CD4-positive, alpha-beta T cell treated with Interleukin-17A for 4 hours (primary cell): Measurements from ENCODE around the gene ZFP92.
"Not testable (repeated sequence)": the region's sequence is repeated elsewhere in the genome, so short reads cannot be mapped to it uniquely, and the experiment has no call there.

Experiments
- DNase-seq: peaks from one replicate; pipeline ENCODE4 v3.0.0-alpha.2; 2020; ENCODE audit warnings: mixed read lengths

Gene ZFP92

GRCh38 chrX:153387987-153388721, 23.1 kb upstream of the ZFP92 start:
- no peak for DNase-seq

- no peak for DNase-seq
Observed at GRCh38 chrX:153388722-153389459, 22.4 kb upstream of the ZFP92 start.

- DNase-seq = not testable (repeated sequence)
Observed at GRCh38 chrX:153389460-153389768, 21.9 kb upstream of the ZFP92 start.

- no peak for DNase-seq
Observed at GRCh38 chrX:153392642-153393321, 18.5 kb upstream of the ZFP92 start.

GRCh38 chrX:153394612-153395011, 16.7 kb upstream of the ZFP92 start:
- DNase-seq = no peak

- DNase-seq = no peak
Observed at GRCh38 chrX:153395613-153396319, 15.5 kb upstream of the ZFP92 start.

- no peak for DNase-seq
Observed at GRCh38 chrX:153396320-153397195, 14.7 kb upstream of the ZFP92 start.

GRCh38 chrX:153397256-153397960, 13.9 kb upstream of the ZFP92 start:
- DNase-seq = no peak

GRCh38 chrX:153398275-153398960, 12.9 kb upstream of the ZFP92 start:
- no peak for DNase-seq

- peak; percentile 61 for DNase-seq
Observed at GRCh38 chrX:153400146-153401132, 10.8 kb upstream of the ZFP92 start.

- no peak for DNase-seq
Observed at GRCh38 chrX:153401133-153401764, 10.0 kb upstream of the ZFP92 start, which contains the start of gene PNMA6E. Gene PNMA6E, minus strand, starts transcription at chrX:153401350. Its CDS starts 2,501 bp downstream, at chrX:153398849.

GRCh38 chrX:153404333-153404732, 6.9 kb upstream of the ZFP92 start:
- DNase-seq = not testable (repeated sequence)

GRCh38 chrX:153405426-153405825, 5.8 kb upstream of the ZFP92 start:
- DNase-seq = no peak

- DNase-seq = no peak
Observed at GRCh38 chrX:153406011-153406410, 5.3 kb upstream of the ZFP92 start.

- DNase-seq = no peak
Observed at GRCh38 chrX:153406903-153407302, 4.4 kb upstream of the ZFP92 start.

GRCh38 chrX:153407736-153408135, 3.5 kb upstream of the ZFP92 start:
- no peak for DNase-seq

GRCh38 chrX:153408221-153408721, 3.0 kb upstream of the ZFP92 start:
- no peak for DNase-seq

- DNase-seq = no peak
Observed at GRCh38 chrX:153408871-153409351, 2.4 kb upstream of the ZFP92 start.
